Measurements from ENCODE around the gene DCC.

Gene DCC

GRCh38 chr18:52451256-52451655, 111.3 kb downstream of the DCC start:
- Histone ChIP-seq H3K27me3 (ENCODE audit: insufficient read depth, low read length) (no peaks in the 10 kb centered on the region), H3K4me3 (ENCODE audit: low read depth, low read length) (no peak overlapping the region), H3K4me1 (ENCODE audit: control insufficient read depth, insufficient read depth, low read length, unreplicated experiment) (no peaks in the 10 kb centered on the region), H3K27ac (ENCODE audit: low read depth, low read length) (no peak overlapping the region), H2AFZ (ENCODE audit: low read length, unreplicated experiment) (no peak overlapping the region), H3K36me3 (ENCODE audit: insufficient read depth, low read length) (no peaks in the 10 kb centered on the region), H3K79me2 (ENCODE audit: control insufficient read depth, insufficient read depth, low read length, unreplicated experiment) (no peaks in the 10 kb centered on the region)

GRCh38 chr18:52451851-52452250, 111.9 kb downstream of the DCC start:
- Histone ChIP-seq H3K4me1 (ENCODE audit: control insufficient read depth, insufficient read depth, low read length, unreplicated experiment) (no peaks in the 10 kb centered on the region), H3K36me3 (ENCODE audit: insufficient read depth, low read length) (no peaks in the 10 kb centered on the region), H3K79me2 (ENCODE audit: control insufficient read depth, insufficient read depth, low read length, unreplicated experiment) (no peaks in the 10 kb centered on the region), H3K4me3 (ENCODE audit: low read depth, low read length) (no peak overlapping the region), H2AFZ (ENCODE audit: low read length, unreplicated experiment) (no peak overlapping the region), H3K27me3 (ENCODE audit: insufficient read depth, low read length) (no peaks in the 10 kb centered on the region), H3K27ac (ENCODE audit: low read depth, low read length) (no peak overlapping the region)

GRCh38 chr18:52452427-52452826, 112.4 kb downstream of the DCC start:
- Histone ChIP-seq H2AFZ (ENCODE audit: low read length, unreplicated experiment) (no peak overlapping the region), H3K36me3 (ENCODE audit: insufficient read depth, low read length) (no peaks in the 10 kb centered on the region), H3K4me3 (ENCODE audit: low read depth, low read length) (no peak overlapping the region), H3K27me3 (ENCODE audit: insufficient read depth, low read length) (no peaks in the 10 kb centered on the region), H3K4me1 (ENCODE audit: control insufficient read depth, insufficient read depth, low read length, unreplicated experiment) (no peaks in the 10 kb centered on the region), H3K27ac (ENCODE audit: low read depth, low read length) (no peak overlapping the region), H3K79me2 (ENCODE audit: control insufficient read depth, insufficient read depth, low read length, unreplicated experiment) (no peaks in the 10 kb centered on the region)

- Histone ChIP-seq H3K36me3 (ENCODE audit: insufficient read depth, low read length) (no peaks in the 10 kb centered on the region), H3K79me2 (ENCODE audit: control insufficient read depth, insufficient read depth, low read length, unreplicated experiment) (no peaks in the 10 kb centered on the region), H2AFZ (ENCODE audit: low read length, unreplicated experiment) (no peak overlapping the region), H3K27me3 (ENCODE audit: insufficient read depth, low read length) (no peaks in the 10 kb centered on the region), H3K4me1 (ENCODE audit: control insufficient read depth, insufficient read depth, low read length, unreplicated experiment) (no peaks in the 10 kb centered on the region), H3K4me3 (ENCODE audit: low read depth, low read length) (no peak overlapping the region), H3K27ac (ENCODE audit: low read depth, low read length) (no peak overlapping the region)
Measured at GRCh38 chr18:52459890-52460289, 119.9 kb downstream of the DCC start.

GRCh38 chr18:52462853-52463252, 122.9 kb downstream of the DCC start:
- H3K27me3 ChIP-seq (ENCODE audit: insufficient read depth, low read length): no peaks in the 10 kb centered on the region
- H3K36me3 ChIP-seq (ENCODE audit: insufficient read depth, low read length): no peaks in the 10 kb centered on the region
- no peak overlapping the region for H3K4me3 ChIP-seq (ENCODE audit: low read depth, low read length)
- H3K27ac ChIP-seq (ENCODE audit: low read depth, low read length): no peak overlapping the region
- H2AFZ ChIP-seq (ENCODE audit: low read length, unreplicated experiment): no peak overlapping the region
- no peaks in the 10 kb centered on the region for H3K4me1 ChIP-seq (ENCODE audit: control insufficient read depth, insufficient read depth, low read length, unreplicated experiment)
- no peaks in the 10 kb centered on the region for H3K79me2 ChIP-seq (ENCODE audit: control insufficient read depth, insufficient read depth, low read length, unreplicated experiment)

GRCh38 chr18:52465391-52465790, 125.4 kb downstream of the DCC start:
- H3K36me3 ChIP-seq (ENCODE audit: insufficient read depth, low read length): no peaks in the 10 kb centered on the region
- H3K4me3 ChIP-seq (ENCODE audit: low read depth, low read length): no peak overlapping the region
- H3K27ac ChIP-seq (ENCODE audit: low read depth, low read length): no peak overlapping the region
- no peaks in the 10 kb centered on the region for H3K27me3 ChIP-seq (ENCODE audit: insufficient read depth, low read length)
- H2AFZ ChIP-seq (ENCODE audit: low read length, unreplicated experiment): no peak overlapping the region
- no peaks in the 10 kb centered on the region for H3K4me1 ChIP-seq (ENCODE audit: control insufficient read depth, insufficient read depth, low read length, unreplicated experiment)
- H3K79me2 ChIP-seq (ENCODE audit: control insufficient read depth, insufficient read depth, low read length, unreplicated experiment): no peaks in the 10 kb centered on the region

GRCh38 chr18:52468496-52468895, 128.5 kb downstream of the DCC start:
- no peak overlapping the region for H3K27ac ChIP-seq (ENCODE audit: low read depth, low read length)

GRCh38 chr18:52475325-52475724, 135.3 kb downstream of the DCC start:
- H2AFZ ChIP-seq (ENCODE audit: low read length, unreplicated experiment): no peak overlapping the region
- H3K27me3 ChIP-seq (ENCODE audit: insufficient read depth, low read length): no peaks in the 10 kb centered on the region
- H3K27ac ChIP-seq (ENCODE audit: low read depth, low read length): no peak overlapping the region
- no peaks in the 10 kb centered on the region for H3K4me1 ChIP-seq (ENCODE audit: control insufficient read depth, insufficient read depth, low read length, unreplicated experiment)
- no peaks in the 10 kb centered on the region for H3K36me3 ChIP-seq (ENCODE audit: insufficient read depth, low read length)
- H3K79me2 ChIP-seq (ENCODE audit: control insufficient read depth, insufficient read depth, low read length, unreplicated experiment): no peaks in the 10 kb centered on the region
- H3K4me3 ChIP-seq (ENCODE audit: low read depth, low read length): no peak overlapping the region

More at GRCh38 chr18:52468496-52468895, 128.5 kb downstream of the DCC start:
- H3K27me3 ChIP-seq (ENCODE audit: insufficient read depth, low read length): no peaks in the 10 kb centered on the region
- H3K4me3 ChIP-seq (ENCODE audit: low read depth, low read length): no peak overlapping the region
- H2AFZ ChIP-seq (ENCODE audit: low read length, unreplicated experiment): no peak overlapping the region
- no peaks in the 10 kb centered on the region for H3K79me2 ChIP-seq (ENCODE audit: control insufficient read depth, insufficient read depth, low read length, unreplicated experiment)
- H3K4me1 ChIP-seq (ENCODE audit: control insufficient read depth, insufficient read depth, low read length, unreplicated experiment): no peaks in the 10 kb centered on the region
- H3K36me3 ChIP-seq (ENCODE audit: insufficient read depth, low read length): no peaks in the 10 kb centered on the region

- no peak overlapping the region for H3K27ac ChIP-seq (ENCODE audit: low read depth, low read length)
- no peaks in the 10 kb centered on the region for H3K79me2 ChIP-seq (ENCODE audit: control insufficient read depth, insufficient read depth, low read length, unreplicated experiment)
- no peak overlapping the region for H2AFZ ChIP-seq (ENCODE audit: low read length, unreplicated experiment)
- H3K36me3 ChIP-seq (ENCODE audit: insufficient read depth, low read length): no peaks in the 10 kb centered on the region
- H3K4me1 ChIP-seq (ENCODE audit: control insufficient read depth, insufficient read depth, low read length, unreplicated experiment): no peaks in the 10 kb centered on the region
- H3K27me3 ChIP-seq (ENCODE audit: insufficient read depth, low read length): no peaks in the 10 kb centered on the region
- no peak overlapping the region for H3K4me3 ChIP-seq (ENCODE audit: low read depth, low read length)
Measured at GRCh38 chr18:52481116-52481515, 141.1 kb downstream of the DCC start.

GRCh38 chr18:52484977-52485376, 145.0 kb downstream of the DCC start:
- no peaks in the 10 kb centered on the region for H3K79me2 ChIP-seq (ENCODE audit: control insufficient read depth, insufficient read depth, low read length, unreplicated experiment)
- H3K27ac ChIP-seq (ENCODE audit: low read depth, low read length): no peak overlapping the region
- H2AFZ ChIP-seq (ENCODE audit: low read length, unreplicated experiment): no peak overlapping the region

GRCh38 chr18:52486052-52486451, 146.1 kb downstream of the DCC start:
- Histone ChIP-seq H3K4me1 (ENCODE audit: control insufficient read depth, insufficient read depth, low read length, unreplicated experiment) (no peaks in the 10 kb centered on the region), H3K4me3 (ENCODE audit: low read depth, low read length) (no peak overlapping the region), H3K27ac (ENCODE audit: low read depth, low read length) (no peak overlapping the region), H3K79me2 (ENCODE audit: control insufficient read depth, insufficient read depth, low read length, unreplicated experiment) (no peaks in the 10 kb centered on the region), H2AFZ (ENCODE audit: low read length, unreplicated experiment) (no peak overlapping the region), H3K27me3 (ENCODE audit: insufficient read depth, low read length) (no peaks in the 10 kb centered on the region), H3K36me3 (ENCODE audit: insufficient read depth, low read length) (no peaks in the 10 kb centered on the region)

More at GRCh38 chr18:52484977-52485376, 145.0 kb downstream of the DCC start:
- Histone ChIP-seq H3K4me1 (ENCODE audit: control insufficient read depth, insufficient read depth, low read length, unreplicated experiment) (no peaks in the 10 kb centered on the region), H3K36me3 (ENCODE audit: insufficient read depth, low read length) (no peaks in the 10 kb centered on the region), H3K27me3 (ENCODE audit: insufficient read depth, low read length) (no peaks in the 10 kb centered on the region), H3K4me3 (ENCODE audit: low read depth, low read length) (no peak overlapping the region)

All from ACC112 (cell line).